ENCODE results near the gene EGR4.

EGR4 gene

DNA sequence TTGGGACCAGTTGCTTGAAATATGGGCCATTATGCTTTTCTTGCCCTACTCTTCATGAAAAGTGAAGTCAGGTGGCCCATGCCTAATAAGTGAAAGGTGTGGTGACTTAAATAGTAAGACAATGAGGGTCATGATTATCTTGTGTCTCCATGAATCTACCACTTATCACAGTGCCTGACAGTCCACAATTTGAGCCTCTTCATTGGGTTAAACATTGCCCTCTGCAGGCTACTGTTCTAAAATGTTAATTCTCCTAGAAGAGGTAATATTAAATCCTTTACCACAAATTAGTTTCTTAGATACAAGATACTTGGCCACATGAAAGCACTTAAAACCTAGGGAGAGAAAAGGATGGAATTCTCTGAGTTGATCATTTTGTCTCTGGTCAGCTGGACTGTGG is 4.0 kb downstream of the EGR4 start:
- no peak for DNase-seq

DNA sequence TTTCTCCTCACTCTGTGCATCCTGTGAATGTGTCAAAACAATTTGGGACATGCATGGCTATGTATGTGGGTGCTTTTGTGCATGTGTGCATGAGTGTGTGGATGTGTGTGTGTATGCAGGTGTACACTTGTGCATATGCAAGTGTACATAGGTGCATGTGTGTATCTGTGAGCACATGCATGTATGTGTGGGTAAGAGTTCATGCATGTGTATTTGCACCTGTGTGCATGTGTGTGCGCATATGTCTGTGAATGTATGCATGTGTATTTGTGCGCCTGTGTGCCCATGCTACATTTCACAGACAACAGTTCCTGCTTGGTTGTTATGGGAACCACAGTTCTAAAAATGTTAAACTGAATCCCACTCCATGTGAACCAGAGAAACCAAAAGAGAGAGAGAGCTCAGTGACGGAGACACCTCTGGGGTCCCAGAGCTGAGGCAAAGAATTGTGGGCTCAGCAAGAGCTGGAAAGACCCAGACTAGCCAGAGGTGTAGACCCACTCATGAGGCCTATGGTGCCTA is 7.2 kb downstream of the EGR4 start:
- no peak for DNase-seq

DNA sequence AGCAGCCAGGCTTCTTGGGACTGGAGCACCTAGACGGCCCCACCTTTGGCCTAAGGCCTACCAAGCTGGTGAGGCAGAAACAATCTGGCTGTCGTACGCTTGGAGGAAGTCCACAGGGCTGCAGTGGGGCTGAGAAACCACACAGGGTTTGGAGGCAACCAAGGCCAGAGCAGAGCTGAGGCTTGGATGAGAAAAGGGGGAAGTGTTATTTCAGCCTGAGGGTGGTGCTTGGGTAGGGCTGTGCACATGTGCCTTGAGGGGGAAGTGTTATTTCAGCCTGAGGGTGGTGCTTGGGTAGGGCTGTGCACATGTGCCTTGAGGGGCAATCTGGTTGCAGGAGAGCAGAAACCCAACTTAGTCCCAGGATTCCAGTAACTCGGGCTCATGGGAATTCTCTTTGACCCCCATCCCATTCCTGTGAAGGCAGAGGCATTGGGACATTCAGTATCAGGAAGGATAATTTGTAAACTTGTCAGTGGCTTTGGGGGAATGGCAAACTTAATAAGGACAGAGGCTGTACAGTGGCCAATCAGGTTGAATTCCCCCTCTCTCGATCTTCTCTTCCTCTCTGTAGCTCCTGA is 8.1 kb downstream of the EGR4 start:
- DNase-seq: peak; percentile 68

DNA sequence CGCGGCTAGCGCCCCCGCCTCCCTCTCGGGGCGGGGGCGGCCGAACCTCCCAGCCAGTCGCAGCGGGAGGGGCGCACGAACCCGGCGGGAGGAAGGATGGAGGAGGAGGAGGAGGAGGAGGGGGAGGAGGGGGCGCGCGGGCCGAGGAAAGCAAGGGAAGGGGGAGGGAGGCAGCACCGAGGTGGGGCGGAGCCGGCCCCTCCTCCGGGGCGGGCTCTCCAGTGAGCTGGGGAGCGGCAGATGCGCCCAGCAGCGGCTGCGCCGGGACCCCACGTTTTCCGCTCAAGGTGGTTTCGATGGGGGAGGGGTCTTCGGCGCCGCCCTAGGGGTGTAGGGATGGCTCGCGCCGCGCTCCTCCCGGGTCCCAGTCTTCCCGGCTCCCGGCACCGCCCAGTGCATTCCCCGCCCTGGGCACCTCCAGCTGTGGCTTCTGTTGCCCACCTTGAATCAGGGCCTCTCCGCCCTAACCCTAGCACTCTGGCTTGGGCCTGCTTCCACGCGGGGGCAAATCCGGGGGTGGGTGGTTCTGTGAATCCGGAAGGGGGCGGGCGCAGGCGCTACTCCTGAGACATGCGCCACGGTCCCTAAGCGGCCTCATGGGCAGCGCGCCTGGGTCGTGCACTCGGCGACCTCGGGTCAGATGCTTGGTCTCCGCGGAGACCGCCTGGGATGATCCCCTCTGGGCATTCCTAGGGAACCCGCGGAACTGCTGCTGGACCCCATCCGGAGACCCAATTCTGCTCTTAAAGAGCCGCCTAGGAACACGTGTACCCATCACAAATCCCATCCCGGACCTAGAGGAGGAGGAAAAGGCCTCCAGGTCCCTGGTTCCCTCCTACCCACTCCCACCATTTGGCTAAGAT is 8.8 kb downstream of the EGR4 start, which contains the start of gene FBXO41:
FBXO41 (minus strand) TSS at position 183 of the 863 bp plus-strand sequence. CDS start 14,848 bp downstream, outside the sequence.
- peak; percentile 65 for DNase-seq

DNA sequence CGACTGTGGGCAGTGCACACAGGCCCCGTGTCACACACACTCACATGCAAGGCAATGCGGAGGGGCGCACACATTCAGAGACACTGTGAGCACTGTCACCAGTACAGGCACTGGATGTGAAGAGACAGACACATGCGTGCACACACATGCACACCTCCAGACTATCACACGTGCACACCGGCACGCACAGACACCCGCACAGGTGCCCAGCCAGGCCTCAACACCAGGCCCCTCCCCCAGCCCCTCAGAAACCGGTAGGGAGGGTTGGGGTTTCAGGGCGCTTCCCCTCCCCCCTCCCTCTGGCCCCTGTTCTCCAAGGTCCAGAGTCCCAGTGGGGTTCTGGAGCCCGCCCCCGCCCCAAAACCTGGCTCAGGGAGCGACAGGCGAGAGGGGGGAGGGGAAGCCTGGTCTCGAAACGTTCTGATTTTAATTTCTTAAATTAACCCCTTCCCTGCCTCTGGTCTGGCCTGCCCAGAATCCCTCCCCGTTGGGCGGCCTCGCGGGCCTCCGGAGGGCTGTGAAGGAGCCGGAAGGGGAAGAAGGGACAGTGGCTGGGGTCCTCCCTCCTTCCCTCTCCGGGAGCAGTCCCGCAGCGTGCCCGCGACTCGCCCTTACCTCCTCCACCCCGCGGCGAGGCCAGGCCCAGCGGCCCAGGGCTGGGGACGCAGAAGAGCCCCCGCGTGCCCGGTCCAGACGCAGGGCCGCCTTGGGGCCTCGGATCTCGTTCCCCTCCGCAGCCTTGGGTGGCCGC is 9.6 kb downstream of the EGR4 start:
- no peak for DNase-seq

DNA sequence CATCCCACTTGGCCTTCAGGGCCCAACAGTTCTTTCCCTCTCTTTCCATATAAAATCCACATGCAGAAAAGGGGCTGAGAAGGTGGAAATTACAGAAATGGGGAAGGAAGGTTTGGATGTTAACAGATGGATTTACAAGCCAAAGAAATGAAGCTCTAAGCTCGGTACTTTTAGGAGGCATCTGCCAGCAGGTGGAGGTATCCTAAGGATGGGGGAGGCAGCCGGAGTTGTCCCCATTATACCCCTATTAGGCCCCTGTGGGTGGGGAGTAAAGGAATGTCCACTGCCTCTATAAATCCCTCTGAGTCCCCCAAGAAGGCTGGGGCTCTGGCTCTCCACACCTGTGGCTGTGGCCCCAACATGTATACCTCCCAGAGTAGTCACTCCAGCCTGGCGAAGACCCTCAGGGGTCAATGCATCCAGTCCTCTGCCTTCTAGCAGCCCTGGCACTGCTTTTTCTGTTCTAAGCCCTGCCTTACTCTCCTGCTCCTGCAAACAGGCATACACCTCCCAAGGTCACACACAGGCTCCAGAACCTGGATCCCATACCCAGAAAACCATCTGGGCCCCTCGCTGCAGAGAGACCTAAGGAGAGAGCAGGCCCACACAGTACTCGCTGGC is 10.3 kb downstream of the EGR4 start:
- no peak for DNase-seq

DNA sequence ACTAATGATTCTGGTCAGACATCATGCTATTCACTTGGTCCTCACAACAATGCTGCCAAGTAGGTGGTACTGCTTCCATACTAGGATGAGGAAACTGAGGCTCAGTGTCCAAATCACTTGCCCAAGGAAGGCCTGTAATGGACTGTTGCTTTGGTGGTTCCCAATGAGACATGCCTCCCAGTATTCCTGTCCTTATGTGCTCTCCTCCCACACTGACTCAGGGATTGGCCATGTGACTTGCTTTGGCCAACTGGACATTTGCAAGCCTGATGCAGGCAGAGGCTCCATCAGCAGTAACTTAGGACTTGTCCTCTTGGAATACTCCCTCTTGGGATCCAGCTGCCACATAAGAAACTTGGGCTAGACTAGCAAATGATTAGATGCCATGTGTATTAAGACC is 12.1 kb downstream of the EGR4 start:
- no peak for DNase-seq

DNA sequence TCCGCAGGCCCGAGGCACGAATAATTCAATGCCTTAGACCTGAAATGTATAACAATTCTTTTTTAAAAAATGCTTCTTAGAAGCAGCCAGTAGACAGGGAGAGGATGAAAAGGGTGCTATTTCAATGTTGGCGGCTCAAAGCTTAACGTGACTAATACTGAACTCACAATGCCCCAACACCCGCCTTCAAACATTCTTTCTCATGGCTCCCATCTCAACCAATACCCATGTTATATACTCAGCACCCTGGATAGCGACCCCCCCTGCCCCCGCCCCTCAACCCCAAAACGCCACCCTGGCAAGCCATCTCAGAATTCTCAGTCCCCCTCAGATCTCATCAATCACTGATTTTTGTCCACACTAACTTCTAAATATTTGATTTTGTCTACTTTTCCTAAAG is 13.5 kb downstream of the EGR4 start:
- DNase-seq: no peak

DNA sequence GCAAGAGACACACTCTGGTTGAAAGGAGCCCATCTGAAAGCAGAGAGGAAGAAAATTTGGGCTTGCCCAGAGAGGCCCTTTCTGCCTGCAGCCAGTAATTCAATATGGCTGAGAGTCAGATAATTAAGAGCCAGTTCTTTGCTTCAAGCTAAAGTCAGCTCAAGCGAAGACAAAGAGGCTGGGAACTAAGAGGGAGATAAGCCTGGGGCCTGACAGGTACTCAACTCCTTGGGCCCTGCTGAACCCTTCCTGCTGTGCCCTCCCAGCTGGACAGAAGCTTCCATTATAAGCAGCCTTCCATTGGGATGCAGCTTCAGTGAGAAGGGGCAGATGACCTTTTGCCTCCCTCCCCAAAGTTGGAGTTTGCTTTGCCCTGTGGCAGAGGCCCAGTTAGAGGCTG is 21.1 kb downstream of the EGR4 start:
- no peak for DNase-seq

DNA sequence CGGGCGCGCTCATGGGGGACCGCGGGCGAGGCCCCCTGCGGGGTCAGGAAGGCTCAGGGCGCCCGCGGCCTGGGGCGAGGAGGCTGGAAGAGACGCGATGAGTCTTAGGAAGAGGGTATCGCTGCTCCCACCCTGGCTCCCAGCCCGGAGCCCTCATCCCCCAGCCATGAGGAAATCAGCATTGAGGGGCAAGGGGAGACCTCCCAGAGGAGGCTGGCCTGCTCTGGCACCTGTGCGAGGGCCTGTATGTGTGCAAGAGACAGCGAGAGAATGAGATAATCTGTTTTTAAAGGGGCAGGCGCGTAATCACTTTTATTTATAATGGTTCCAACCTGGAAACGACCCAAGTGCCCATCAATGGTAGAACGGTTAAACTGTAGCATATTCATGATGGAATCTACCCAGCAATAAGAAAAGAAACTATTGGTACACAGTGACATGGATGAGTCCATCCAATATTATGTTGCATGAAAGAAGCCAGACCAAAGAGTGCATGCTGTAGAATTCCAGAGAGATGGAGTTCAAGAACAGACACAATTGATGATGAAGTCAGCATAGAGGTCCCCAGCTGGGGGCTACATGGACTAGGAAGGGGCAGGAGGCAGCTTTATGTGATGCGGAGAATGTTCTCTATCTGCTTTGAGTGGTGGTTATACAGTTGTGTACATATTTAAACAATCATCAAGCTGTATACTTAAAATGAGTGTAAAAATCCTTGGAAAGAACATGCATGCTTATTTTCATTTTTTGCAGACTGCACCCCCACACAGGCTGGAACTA is 23.5 kb downstream of the EGR4 start:
- DNase-seq: no peak

DNA sequence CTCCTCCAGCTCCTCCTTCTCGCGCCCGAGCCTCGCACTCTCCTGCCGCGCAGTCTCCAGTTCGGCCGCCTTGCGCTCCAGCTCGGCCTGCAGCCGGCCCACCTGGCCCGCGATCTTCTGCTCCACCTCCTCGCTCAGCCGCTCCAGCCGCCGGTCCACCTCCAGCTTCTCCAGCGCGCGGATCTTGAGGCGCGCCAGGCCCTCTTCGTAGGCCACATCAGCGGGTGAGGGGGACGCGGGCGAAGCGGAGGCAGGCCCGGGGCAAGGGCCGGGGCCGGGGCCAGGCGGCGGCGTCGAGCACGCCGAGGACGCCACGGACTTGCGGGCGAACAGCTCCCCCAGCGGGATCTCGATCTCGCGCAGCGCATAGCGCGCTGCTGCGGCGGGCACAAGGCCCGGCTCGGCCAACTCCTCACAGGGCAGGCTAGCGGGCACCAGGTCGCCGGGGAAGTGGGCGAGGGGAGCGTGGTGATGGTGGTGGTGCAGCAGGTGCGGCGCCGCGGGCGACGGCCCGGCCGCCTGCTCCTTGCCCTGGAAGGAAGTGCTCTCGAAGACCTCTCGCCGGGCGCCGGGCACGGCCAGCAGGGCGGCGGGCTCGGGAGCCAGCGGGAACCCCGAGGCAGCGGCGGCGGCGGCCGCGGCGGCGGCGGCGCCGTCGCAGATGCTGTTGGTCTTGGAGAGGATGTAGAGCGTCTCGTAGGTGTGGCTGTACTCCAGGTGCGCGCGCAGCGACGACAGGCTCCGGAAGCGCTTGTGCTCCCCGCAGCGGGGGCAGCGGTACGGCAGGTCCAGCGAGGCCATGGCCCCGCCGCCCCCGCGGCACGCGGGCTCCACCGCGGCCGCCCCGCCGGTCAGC is 24.3 kb downstream of the EGR4 start:
- DNase-seq: peak; percentile 85

DNA sequence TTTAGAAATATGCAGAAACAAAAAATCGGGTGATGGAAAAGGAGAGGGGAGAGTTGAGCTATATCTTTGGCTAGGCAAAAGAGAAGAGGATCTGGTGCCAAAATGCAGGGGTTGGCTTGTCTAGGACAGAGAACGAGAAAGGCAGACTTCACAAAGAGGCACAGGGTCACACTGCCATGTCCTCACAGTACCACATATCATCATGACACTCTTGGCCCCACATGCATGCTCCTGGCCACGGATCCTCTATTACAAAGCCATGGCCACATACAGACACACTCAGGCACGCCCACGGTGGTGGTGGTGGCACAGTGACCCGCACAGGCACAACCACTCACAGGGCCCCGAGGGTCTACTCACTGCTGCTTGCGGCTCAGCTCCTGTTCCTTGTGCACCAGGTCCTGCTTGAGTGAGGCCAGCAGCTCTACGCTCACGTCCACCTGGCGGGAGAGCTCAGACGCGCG is 24.9 kb downstream of the EGR4 start:
- DNase-seq: no peak

DNA sequence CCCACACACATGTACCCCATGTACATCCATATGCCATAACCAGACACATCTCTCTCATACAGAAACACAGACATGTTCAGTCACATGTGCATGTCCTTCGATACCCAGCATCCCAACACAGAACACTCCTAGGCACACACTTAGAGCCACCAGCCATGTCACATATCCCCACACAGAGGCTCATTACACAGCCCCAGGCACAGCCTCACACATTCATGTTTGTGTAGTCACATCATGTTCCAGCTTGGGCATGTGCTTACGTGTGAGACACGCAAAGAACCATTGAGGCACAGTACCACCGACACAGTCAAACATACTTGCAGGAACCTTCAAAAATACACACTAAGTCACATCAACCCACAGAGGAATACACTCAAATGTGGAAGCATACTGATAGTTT is 26.3 kb downstream of the EGR4 start:
- DNase-seq: no peak

DNA sequence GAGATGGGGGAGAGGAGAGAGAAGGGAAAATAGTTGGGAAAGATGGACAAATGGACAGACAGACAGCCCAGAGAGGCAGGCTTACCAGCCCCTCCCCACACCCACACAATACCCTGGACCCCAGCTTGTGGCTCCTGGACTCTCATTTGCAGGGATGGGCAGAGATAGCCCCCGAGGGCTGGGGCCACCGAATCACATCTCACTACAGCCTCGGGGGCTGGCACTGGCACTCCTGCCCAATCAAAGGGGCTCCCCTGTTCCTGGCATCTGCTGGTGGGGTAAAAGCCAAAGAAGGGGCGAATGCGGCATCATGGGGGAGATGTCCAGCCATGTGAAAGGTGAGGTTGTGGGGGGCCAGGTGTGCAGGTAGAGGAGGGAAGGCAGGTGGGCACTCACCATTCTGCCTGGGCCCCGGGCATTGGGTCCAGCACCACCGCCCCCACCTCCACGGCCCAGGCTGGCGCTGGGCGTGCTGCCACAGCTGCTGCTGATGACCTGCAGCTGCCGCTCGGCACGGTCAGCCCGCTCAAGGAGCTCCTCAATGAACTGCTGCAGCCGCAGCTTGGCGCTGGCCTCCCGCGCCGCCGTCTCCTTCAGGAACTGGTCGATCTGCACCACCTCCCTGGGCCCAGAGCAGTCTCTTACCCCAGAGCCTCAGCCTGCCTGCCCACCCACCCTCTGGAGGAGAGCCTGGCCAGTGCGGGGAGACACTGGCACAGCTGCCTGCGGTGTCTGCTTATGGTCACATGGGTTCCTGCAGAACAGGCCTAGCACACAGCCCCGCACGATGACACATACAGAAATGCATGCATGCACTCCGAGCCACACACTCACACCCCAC is 27.1 kb downstream of the EGR4 start:
- no peak for DNase-seq

DNA sequence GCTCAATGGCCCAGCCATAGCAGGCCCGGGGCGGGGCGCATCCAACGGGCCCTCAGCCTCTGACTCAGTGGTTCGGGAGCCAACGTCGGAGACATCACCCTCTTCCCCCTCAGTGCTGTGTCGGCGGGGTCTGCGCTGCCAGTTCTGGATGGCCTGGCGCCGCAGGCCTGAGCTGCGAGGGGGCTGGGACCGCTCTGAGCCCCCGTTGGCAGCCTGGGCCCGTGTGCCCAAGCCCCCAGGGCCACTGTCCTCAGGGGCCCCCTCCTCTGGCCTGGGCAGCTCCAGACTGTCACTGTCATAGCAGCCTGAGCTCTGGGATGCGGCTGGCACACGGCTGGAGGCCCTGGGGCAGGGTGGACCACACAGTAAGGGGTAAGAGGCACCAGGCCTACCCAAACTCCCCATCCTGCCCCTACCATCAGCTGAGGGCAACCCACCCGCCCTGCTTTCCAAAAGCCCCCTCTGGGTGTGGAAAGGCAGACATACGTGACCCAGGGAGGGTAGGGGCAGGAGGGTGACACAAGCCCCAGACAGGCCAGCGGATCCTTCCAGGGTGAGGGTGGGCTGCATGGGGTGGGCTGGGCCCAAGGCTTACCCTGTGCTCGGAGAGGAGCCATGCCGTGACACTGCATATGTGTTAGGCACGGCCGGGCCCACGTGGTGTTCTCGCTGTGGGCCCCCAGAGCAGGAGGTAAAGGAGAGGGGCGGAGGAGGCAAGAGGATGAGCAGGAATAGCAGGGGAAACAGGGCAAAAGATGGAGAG is 27.9 kb downstream of the EGR4 start:
- DNase-seq: no peak

DNA sequence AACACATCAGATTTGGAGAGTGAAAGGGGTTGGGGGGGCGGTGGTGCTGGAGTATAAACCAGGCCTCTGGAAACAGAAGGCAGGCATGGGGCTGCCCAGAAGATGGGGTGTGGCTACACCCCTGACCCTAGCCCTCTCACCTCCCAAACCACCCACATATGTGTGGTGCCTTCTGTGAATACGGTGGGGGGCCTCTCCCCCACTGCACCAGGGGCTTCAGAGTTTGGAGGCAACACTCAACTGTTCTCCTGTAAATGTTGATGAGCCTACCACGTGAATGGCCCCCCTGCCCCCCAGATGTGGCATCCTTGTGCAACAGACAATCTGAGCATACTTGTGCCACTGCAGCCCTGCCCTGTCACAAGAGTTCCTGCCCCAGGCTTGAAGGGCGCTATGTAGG is 28.6 kb downstream of the EGR4 start:
- DNase-seq: no peak

DNA sequence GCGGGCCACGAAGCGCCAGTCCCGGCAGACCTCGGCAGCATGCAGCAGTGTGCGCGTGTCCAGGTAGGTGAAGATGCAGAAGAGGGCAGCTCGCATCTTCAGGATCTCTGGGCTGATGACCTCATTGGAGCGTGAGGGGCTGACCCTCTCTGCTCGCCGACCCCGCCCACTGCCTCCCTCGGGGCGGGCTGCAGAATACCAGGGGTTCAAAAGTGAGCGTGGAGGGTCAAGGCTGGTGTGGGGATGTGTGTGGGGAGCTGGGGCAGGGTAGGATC is 29.1 kb downstream of the EGR4 start:
- DNase-seq: no peak

DNA sequence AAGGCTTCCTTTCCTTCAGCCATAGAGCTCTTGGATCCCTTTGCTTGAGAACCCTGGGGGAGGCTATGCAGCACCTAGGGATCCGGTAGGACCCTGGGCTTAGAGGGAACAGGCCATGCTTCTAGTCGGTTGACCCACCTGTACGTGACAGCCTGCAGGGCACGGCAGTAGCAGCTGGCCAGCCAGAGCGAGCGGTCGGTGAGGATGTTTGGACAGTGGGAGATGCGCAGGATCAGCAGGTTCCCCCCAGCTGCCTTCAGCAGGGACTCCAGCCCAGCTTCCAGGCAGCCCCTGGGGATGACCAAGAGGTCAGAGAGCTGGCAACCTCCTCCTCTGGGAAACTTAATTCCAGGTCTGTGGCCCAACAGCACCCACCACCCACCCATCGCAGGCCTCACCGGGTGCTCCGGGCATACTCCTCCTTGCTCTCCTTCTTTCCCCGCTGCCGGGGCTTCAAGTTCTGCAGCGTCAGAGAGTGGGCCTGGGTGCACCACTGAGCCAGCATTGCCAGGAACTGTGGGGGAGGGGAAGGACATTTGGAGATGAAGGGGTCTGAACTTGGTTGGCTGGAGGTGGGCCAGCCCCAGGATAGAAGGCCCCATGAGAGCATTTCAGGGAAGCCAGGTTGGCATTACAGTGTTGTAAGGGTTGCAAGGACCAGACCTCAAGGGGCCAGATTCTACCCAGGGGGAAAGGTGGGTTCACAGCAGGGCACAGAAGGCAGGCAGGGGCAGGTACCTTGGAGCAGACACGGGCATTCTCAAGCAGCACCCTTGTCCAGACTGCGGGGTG is 29.6 kb downstream of the EGR4 start:
- DNase-seq: no peak
